ENCODE measurements around the gene RELB. TPM values are rescaled to one million over a fixed set of nuclear protein-coding genes. Genes with fewer than 3 reads are reported as not detected.
A peak's percentile ranks its signal among the peaks of the same experiment; 100 is the strongest.

Gene RELB
- total RNA-seq, 2 experiments from 2014 or later, result 91.6 to 92.5 TPM

- no peaks in the 10 kb centered on the region for H3K27me3 Mint-ChIP-seq
- Histone ChIP-seq H3K27ac (ENCODE audit: low read depth in 1 of 2, low read length in 2 of 2) (peak overlapping the region; percentile 68 to 80), H3K36me3 (ENCODE audit: insufficient read depth, low read length) (peaks cover 13% of the 10 kb centered on the region), H3K9me3 (ENCODE audit: control insufficient read depth in 1 of 2, insufficient read depth in 1 of 2, low read length in 2 of 2) (no peaks in the 10 kb centered on the region), H3K4me1 (ENCODE audit: insufficient read depth, low read length) (peaks cover 52% of the 10 kb centered on the region), H3K27me3 (ENCODE audit: control insufficient read depth in 1 of 2, insufficient read depth in 2 of 2, low read length in 2 of 2) (no peaks in the 10 kb centered on the region), H3K4me3 (ENCODE audit: low read length) (peak overlapping the region; percentile 91)
- peaks cover 21% of the 10 kb centered on the region for H3K36me3 Mint-ChIP-seq (ENCODE audit: low read depth)
- peaks cover 54% of the 10 kb centered on the region for H3K4me1 Mint-ChIP-seq (ENCODE audit: low read depth)
- POLR2A ChIA-PET, result interaction anchor here (1.8 kb wide), 2 partner anchors 46 to 65 kb away, joined by 8 to 24 read pairs; partner anchors contain the start of genes RELB and TOMM40
- ATAC-seq (ENCODE audit: poor library complexity) (peak; percentile 15), DNase-seq (peak in 2 of 14 experiments; percentile 1)
- intact Hi-C loops (cut with DNase I, micrococcal nuclease), result loop anchor here (1.0 to 10.0 kb wide), 6 partner anchors 45 to 909 kb away; partner anchors contain the start of genes CLASRP (in 1 of the 2), FOXA3 (in 1 of the 2), PPP1R37 (in 1 of the 2) and RELB (in 1 of the 2)
- no peak for TF ChIP-seq CTCF (IDR thresholded peaks at IDR 0.05)
- peak overlapping the region; percentile 88 for H3K27ac Mint-ChIP-seq
- H3K4me3 Mint-ChIP-seq, result peak overlapping the region; percentile 96
- no peaks in the 10 kb centered on the region for H3K9me3 Mint-ChIP-seq
- CTCF ChIA-PET, result interaction anchor here (0.6 to 2.1 kb wide), 3 partner anchors 104 to 243 kb away, joined by 4 to 5 read pairs (median 5); no protein-coding TSS in a partner anchor
These were observed 45.5 kb upstream of the RELB start for GRCh38 chr19:44955505-44956439.

GRCh38 chr19:44957526-44957925, 43.7 kb upstream of the RELB start:
- Histone ChIP-seq H3K9me3 (ENCODE audit: control insufficient read depth in 1 of 2, insufficient read depth in 1 of 2, low read length in 2 of 2) (no peaks in the 10 kb centered on the region), H3K4me3 (ENCODE audit: low read length) (no peak overlapping the region), H3K27me3 (ENCODE audit: control insufficient read depth in 1 of 2, insufficient read depth in 2 of 2, low read length in 2 of 2) (no peaks in the 10 kb centered on the region), H3K27ac (ENCODE audit: low read depth in 1 of 2, low read length in 2 of 2) (peak overlapping the region in 1 of 2 donors; percentile 29), H3K4me1 (ENCODE audit: insufficient read depth, low read length) (peaks cover 46% of the 10 kb centered on the region), H3K36me3 (ENCODE audit: insufficient read depth, low read length) (peaks cover 31% of the 10 kb centered on the region)
- peaks cover 49% of the 10 kb centered on the region for H3K4me1 Mint-ChIP-seq (ENCODE audit: low read depth)
- no peaks in the 10 kb centered on the region for H3K27me3 Mint-ChIP-seq
- DNase-seq (no peak), ATAC-seq (ENCODE audit: poor library complexity) (no peak)
- H3K27ac Mint-ChIP-seq, result peak overlapping the region; percentile 88
- intact Hi-C loops (cut with DNase I, micrococcal nuclease), result loop anchor here in 1 of 2 experiments (5.0 to 10.0 kb wide), 2 partner anchors 135 to 907 kb away; partner anchors contain the start of genes FOXA3, PPP1R37 and SYMPK
- TF ChIP-seq CTCF (IDR thresholded peaks at IDR 0.05), result no peak
- peaks cover 37% of the 10 kb centered on the region for H3K36me3 Mint-ChIP-seq (ENCODE audit: low read depth)
- H3K9me3 Mint-ChIP-seq, result no peaks in the 10 kb centered on the region
- ChIA-PET CTCF (no interaction called here), POLR2A (no interaction called here)
- peak overlapping the region; percentile 96 for H3K4me3 Mint-ChIP-seq

- no peak overlapping the region for H3K27ac ChIP-seq (ENCODE audit: low read depth in 1 of 2, low read length in 2 of 2)
- TF ChIP-seq CTCF (IDR thresholded peaks at IDR 0.05), result no peak
- H3K36me3 ChIP-seq (ENCODE audit: insufficient read depth, low read length), result peaks cover 31% of the 10 kb centered on the region
- no peak for DNase-seq
- no peak overlapping the region for H3K4me3 ChIP-seq (ENCODE audit: low read length)
- Mint-ChIP-seq H3K27me3 (no peaks in the 10 kb centered on the region), H3K9me3 (no peaks in the 10 kb centered on the region), H3K4me3 (peak overlapping the region; percentile 1), H3K4me1 (ENCODE audit: low read depth) (peaks cover 49% of the 10 kb centered on the region), H3K27ac (no peak overlapping the region), H3K36me3 (ENCODE audit: low read depth) (peaks cover 40% of the 10 kb centered on the region)
- intact Hi-C loops (cut with DNase I, micrococcal nuclease), result loop anchor here in 1 of 2 experiments (5.0 to 10.0 kb wide), 2 partner anchors 134 to 907 kb away; partner anchors contain the start of genes FOXA3, PPP1R37 and SYMPK
- peaks cover 46% of the 10 kb centered on the region for H3K4me1 ChIP-seq (ENCODE audit: insufficient read depth, low read length)
- ATAC-seq (ENCODE audit: poor library complexity), result no peak
- ChIA-PET POLR2A (no interaction called here), CTCF (no interaction called here)
- no peaks in the 10 kb centered on the region for H3K9me3 ChIP-seq (ENCODE audit: control insufficient read depth in 1 of 2, insufficient read depth in 1 of 2, low read length in 2 of 2)
- no peaks in the 10 kb centered on the region for H3K27me3 ChIP-seq (ENCODE audit: control insufficient read depth in 1 of 2, insufficient read depth in 2 of 2, low read length in 2 of 2)
These were observed 43.2 kb upstream of the RELB start for GRCh38 chr19:44958090-44958489.
